CD4-positive, alpha-beta T cell treated with Interleukin-15 for 1 hour (primary cell): ENCODE results near the gene PKP1.
A peak's percentile ranks its signal among the peaks of the same experiment; 100 is the strongest.

Experiments used
- DNase-seq: peaks from one replicate; pipeline ENCODE4 v3.0.0-alpha.2; 2020

PKP1 gene

DNA sequence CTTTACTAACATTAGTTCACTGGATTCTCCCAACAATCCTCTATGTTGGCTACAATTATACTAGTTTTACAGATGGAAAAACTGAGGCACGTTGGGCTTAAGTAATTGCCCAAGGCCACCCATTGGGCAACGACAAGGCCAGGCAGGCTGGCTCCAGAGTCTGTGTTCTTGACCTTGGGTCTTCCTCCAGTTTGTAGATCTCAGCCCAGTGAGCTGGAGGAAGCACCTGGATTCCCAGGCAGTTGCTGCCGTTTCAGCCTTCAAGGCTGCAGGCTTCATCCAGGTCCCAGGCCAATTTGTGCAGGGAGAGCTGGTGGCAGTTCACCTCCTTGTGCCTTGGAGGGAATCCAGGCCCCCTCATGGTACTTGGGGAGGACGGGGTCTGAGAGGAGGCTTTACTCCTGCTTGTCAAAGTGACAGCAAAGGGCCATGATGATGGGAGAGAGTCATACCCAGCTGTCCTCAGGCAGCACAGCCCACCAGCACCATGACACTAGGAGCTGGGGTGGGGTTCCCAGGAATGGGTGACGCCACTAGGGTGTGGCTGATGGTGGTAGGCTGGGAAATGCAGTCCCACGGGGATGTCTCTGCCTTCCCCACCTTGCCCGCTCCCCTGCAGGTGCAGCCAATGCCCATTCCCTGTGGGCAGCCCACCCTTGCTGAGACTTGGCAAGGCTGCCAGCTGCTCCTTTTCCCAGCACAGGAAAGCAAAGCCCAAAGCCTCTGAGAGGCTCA is 27.1 kb downstream of the PKP1 start:
- no peak for DNase-seq

DNA sequence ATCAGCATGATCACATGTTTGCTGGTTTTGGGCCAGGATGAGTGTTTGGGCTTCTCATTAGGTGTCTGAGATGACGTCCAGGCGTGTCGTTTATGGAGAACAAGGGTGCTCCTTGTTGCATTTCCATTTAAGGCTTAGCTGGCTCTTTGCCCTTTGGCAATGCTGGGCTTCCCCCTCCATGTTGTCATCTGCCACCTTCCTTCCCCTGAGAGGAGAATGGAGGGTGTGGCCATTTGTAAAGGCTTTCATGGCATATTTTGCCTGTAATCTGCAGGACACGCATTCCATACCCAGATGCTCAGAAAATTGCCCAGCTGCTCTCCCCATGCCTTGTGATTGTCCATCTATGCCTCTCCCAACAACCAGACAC is 27.7 kb downstream of the PKP1 start:
- no peak for DNase-seq

DNA sequence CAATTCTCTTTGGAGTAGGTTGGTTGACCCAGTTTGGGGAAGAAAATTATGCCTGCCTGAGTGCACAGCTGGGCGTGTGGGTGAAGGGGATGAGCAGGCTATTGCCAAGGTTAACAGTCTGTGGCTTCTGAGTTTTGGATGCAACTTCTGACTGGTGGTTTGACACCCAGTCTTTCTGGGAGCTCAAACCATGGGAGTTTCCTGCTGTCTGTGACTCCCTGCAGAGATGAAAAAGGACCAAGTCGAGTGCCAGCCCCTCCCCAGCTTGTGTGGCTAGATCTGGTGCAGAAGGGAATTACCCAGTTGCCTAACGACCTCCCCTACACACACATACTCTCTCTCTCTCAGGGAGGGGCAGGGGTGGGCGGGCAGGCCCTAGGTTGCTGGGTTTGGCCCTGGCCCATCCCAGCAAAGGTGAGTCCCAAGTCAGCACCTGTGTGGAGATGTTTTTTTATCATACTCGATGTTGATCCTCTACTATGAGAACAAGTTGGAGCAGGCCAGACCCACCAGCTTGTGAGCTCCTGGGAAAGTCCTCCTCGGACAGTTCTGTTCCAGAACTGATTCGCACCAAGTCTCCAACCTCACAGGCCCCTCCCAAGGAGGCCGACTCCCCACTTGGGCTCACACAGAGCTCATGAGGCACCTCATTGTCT is 28.2 kb downstream of the PKP1 start:
- no peak for DNase-seq

DNA sequence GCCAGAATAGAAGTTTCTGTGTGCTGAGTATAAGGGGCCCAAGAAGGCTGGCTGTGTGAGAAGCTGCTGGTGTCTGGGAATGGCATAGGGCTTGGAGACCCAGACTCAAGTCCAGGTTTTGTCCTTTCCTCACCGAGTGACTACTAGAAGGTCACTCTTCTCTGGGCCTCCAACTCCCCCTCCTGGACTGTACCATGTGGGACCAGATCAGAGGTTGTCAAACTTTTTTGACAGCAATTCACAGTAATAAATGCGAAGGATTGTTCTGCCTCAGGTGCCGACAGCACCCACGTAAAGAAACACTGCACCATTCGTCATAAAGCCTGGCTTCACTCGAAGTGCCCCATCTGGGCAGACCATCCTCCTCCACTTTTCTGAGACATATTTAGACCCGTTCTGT is 29.0 kb downstream of the PKP1 start:
- no peak for DNase-seq

DNA sequence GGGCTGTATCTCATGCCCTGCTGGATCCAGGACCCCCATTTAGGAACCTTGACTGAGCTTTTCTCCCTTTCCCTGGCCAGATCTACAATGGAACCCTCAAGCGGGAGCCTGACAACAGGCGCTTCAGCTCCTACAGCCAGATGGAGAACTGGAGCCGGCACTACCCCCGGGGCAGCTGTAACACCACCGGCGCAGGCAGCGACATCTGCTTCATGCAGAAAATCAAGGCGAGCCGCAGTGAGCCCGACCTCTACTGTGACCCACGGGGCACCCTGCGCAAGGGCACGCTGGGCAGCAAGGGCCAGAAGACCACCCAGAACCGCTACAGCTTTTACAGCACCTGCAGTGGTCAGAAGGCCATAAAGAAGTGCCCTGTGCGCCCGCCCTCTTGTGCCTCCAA is 29.8 kb downstream of the PKP1 start:
- DNase-seq, result no peak

DNA sequence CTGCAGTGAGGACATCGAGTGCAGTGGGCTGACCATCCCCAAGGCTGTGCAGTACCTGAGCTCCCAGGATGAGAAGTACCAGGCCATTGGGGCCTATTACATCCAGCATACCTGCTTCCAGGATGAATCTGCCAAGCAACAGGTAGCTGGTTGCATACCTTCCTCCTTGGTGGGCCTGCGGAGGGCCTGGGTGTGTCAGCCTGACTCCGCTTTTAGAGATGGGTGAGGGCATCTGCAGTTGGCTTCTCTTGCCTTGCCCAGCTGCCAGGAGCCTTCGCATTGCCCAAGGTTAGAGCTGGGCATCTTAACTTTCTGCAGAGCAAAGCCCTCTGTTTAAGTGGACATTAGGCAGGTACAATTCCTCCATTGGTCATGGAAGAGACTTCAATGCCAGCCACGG is 33.2 kb downstream of the PKP1 start:
- no peak for DNase-seq

DNA sequence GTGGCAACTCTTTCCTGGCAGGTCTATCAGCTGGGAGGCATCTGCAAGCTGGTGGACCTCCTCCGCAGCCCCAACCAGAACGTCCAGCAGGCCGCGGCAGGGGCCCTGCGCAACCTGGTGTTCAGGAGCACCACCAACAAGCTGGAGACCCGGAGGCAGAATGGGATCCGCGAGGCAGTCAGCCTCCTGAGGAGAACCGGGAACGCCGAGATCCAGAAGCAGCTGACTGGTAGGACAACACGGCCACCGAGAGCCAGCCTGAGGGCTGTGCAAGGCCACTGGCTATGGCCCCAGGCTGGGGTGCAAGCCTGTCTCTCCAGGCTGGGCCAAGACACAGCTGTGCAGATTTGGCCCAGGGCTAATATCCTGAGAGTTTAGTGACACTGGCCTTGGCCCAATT is 34.2 kb downstream of the PKP1 start:
- DNase-seq, result no peak

DNA sequence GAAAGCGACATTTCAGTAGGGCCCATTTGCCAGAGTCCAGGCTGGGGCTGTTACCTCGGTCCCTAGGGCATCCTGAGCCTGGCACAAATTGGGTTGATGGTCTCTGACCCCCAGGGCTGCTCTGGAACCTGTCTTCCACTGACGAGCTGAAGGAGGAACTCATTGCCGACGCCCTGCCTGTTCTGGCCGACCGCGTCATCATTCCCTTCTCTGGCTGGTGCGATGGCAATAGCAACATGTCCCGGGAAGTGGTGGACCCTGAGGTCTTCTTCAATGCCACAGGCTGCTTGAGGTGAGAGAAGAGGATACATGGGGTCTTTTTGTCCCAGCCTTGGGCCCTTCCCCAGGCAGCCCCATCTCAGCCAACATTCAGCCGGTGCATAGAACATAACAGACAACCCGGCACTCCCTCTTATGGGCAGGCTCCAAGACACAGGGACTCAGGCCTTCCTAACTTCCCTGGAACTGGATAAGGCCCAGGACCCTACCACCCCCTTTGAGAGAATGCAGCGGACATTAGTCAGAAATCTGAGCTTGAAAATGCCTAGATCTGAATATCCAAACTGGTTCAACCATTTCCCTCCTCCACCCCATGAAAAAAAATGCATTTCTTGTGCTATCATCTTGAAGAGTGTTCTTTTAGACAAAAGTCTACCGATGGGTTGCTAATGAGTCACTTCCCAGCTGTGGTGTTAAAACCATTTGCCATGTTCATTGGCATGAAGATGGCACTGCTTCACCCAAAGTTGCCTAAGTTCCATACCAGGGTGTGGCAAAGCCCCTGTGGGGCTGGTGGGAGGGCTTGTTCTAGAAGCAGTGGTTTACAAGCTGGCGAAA is 35.4 kb downstream of the PKP1 start:
- DNase-seq, result no peak

DNA sequence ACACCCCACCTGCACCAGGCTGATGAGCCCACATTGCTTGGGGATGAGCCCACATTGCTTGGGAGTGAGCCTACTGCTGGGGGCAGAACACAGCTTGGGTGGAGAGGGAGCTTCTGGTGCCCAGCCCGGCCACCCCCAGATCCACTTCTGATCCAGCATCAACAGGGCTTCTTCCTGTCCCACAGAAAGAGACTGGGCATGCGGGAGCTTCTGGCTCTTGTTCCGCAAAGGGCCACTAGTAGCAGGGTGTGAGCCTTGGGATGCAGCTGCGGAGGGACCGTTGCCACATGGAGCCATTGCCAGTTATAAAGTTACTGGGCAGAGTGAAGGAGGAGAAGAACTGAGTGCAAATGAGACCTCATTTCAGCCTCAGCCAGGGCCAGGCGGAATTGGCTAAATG is 36.3 kb downstream of the PKP1 start:
- no peak for DNase-seq

DNA sequence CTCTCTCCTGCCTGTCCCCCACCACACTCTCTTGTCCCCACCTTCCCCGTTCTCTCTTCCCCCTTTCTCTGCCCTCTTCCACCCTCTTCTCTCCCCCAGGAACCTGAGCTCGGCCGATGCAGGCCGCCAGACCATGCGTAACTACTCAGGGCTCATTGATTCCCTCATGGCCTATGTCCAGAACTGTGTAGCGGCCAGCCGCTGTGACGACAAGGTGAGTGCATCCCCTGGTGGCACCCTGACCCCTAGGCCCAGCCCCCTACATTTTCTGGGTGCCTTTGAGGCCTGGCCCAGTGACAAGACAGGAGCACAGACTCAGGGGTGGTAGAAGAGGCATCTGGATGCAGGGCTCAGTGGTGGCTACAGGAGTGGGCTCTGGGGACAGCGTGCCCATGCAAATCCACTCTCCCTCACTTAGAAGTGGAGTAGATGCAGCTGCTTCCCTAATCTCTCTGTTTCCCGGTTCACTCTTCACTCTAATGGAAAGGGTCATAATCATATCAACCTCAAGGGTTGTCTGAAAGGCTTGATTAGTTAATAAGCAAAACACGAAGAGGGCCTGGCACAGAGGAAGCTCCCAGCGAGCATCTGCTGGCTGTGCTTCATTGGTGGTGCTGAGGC is 37.0 kb downstream of the PKP1 start:
- no peak for DNase-seq

DNA sequence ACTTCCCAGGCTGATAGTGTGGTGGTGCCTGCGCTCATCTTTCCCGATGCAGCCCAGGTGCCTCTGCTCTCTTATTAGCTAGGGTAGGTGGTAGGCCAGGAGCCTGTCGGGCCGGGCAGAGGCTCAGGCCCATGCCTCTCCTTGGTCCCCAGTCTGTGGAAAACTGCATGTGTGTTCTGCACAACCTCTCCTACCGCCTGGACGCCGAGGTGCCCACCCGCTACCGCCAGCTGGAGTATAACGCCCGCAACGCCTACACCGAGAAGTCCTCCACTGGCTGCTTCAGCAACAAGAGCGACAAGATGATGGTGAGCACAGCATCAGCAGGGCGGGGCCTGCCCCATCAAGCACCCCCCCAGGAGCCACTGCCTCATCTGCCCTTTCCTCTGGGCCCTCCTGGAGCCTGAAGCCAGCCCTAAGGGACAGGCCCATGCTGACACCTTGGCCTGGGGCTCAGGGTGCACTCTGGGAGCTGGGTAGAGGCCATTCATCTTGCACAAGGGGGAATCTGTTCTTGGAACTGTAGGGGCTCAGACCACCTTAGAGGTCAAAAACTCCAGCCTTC is 38.6 kb downstream of the PKP1 start:
- DNase-seq, result no peak

DNA sequence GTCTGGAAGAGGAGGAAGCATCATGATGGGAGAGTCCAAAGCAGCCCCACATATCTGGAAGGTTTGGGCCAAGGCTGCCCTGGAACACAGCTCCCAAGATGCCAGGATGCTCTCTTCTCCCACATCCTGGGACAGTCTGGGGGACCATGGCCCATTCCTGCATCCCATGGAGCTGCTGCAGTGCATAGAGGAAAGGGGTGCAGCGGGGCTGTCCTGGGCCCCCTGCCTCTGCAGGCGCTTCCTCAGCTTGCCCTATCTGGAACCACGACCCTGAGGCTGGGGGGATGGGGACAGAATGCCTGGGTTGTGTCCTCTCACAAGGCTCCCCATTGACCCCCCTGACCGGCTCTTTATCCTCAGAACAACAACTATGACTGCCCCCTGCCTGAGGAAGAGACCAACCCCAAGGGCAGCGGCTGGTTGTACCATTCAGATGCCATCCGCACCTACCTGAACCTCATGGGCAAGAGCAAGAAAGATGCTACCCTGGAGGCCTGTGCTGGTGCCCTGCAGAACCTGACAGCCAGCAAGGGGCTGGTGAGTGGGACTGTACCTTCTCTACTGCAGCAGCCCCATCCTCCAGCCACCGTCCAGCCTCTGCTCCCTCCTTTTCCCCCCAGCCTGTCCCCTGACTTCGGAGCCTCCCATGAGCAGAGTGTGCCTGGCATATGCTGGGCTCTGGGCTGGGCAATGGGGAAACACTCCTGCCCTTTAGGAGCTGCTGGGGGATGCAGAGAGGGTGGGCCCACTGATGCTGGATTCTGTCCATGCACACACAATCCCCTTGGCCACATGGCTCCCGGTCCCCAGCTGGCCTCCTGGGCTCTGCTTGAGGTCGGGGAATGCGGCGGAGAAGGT is 39.6 kb downstream of the PKP1 start:
- no peak for DNase-seq

DNA sequence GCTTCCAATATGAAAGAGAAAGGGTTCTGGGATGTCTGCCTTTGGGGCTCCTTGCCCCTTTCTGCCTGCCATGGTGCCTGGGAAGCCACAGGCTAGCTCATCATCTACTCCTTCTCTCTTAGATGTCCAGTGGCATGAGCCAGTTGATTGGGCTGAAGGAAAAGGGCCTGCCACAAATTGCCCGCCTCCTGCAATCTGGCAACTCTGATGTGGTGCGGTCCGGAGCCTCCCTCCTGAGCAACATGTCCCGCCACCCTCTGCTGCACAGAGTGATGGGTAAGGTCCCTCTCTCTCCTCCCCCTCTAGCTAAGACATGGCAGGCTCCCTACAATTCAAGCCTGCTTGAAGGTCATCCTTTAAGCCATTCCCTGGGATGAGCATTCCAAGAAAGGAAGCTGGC is 41.0 kb downstream of the PKP1 start:
- DNase-seq, result peak; percentile 6

DNA sequence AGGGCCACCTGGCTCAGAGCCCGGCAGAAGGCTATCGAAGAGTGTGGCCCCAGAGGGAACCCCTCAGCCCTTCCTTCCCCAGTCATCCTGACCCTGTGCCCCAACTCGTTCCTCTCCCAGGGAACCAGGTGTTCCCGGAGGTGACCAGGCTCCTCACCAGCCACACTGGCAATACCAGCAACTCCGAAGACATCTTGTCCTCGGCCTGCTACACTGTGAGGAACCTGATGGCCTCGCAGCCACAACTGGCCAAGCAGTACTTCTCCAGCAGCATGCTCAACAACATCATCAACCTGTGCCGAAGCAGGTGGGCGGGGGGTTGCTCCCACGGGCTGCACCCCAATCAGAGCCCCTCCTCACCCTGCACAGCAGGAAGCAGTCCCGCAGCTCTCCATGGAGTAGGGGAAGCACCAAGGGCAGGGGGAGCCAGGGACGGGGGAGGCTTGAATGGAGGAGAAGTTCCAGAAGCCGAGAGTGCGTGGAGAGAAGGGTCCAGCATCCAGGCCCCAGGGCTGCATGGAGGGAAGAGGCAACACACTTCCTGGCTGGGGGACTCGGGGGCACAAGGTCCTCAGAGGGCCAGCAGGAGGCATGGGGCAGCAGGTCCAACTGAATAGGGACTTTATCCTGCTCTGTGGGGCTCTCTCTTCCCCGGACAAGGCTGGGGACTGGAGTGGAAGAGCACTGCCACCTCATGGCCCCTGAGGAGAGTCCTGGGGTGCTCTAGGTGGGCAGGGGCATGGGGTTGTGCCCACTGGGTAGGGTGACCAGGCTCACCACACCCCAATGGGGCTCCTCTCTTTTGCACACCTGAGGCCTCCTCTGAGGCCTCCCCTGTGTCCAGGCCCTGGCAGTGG is 41.7 kb downstream of the PKP1 start:
- peak; percentile 12 for DNase-seq

DNA sequence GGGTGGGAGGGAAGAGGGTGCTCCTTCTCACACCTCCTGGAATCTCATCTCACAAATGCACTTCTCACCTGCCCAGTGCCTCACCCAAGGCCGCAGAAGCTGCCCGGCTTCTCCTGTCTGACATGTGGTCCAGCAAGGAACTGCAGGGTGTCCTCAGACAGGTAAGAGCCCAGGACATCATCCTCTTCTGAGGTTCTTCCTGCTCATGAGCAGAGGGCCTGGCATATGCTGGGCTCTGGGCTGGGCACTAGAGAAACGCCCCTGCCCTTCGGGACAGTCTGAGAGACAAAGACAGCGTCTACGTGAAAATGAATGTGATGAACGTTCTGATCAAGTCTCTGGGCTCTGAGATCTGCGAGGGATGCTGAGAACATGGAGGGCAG is 42.4 kb downstream of the PKP1 start:
- peak; percentile 2 for DNase-seq

DNA sequence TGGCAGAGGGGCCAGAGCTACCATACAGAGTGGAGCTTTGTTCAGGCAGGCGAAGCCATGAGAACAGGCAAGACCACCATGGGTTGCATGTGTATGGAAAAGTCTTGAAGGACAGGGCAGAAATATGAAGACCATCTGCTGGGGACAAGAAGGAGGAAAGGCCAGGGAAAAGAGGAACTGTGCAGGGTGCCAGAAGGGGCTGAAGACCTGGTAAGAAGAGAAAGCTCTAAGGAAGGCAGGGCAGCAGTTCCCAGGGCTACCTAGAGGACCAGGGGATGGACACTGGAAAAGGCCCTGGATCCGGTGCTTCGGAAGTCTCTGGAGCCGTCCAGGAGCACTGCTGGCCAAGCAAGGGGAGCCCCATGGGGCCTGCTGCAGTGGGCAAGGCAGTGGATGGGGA is 43.4 kb downstream of the PKP1 start:
- peak; percentile 5 for DNase-seq

DNA sequence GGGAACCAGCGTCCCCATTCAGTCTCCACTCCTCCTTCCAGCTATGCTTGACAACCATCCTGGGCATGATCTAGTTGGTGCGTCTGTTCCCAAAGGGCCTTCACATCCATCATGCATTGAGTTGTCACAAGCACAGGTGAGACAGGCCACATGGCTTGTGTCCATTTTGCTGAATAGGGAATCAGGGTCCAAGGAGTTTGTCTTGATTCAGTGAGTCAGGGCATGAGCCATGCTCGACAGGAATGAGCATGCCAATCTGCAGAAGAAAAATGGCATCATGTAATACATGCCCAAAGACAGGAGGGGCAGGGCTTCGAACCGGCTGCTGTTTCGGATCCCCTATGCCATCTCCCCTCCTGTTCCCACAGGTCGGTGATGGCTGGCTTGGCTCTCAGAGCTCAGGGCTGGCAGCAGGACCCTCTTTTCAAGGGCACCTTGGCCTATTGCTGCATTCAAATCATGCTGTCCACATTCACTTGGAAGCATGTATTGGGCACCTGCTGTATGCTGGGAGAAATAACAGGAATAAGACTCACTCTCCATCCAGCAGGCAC is 44.5 kb downstream of the PKP1 start:
- DNase-seq, result peak; percentile 9

DNA sequence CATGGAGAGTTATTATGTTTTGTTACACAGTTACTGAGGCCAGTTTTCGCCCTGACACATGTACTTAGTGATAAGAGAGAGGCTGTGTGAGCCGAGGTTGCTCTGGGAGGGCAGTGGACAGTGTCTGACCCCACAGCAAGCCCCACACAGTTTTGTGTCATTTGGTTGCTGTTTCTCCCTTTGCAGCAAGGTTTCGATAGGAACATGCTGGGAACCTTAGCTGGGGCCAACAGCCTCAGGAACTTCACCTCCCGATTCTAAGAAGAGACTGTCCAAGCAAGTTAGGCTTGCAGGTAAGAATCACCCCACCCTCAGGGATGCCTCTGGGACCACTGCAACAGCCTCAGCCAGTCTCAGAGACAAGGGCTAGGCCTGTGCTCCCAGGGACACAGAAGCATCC is 45.3 kb downstream of the PKP1 start:
- no peak for DNase-seq

DNA sequence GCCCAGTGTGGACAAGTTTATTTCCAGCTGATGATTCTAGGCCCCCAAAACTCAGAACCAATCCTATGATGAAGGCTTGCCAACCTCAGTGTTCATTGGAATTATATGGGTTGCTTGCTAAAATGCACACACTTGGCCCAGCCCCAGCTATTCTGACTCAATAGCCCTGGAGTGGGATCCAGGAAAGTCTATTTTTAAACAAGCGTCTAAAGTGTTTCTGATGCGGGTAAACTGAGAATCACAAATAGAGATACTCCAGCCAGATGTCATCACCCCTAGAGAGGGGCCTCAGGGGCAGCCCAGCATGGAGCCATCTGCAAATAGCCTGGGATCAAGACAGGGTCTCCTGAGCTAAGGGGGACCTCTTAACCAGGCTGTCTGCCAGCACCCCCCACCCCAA is 46.0 kb downstream of the PKP1 start:
- no peak for DNase-seq

DNA sequence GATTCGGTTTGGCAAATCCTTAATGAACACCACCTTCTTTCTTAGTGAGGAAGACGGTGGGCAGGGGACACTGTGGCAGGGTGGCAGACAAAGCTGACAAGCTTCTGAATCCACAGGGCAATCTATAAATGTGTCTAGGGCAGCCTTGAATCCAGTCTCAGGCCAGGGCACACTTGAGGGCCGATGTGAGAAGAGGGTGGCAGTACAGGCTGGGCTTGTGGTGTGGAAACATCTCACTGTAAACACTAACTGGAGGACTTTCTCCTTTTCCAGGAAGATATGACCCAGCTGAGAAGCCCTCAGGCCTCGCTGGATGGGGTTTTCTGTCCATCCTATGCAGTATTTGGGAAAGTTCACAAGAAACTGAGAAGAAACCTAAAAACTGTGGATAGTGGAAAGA is 46.5 kb downstream of the PKP1 start:
- DNase-seq, result no peak

DNA sequence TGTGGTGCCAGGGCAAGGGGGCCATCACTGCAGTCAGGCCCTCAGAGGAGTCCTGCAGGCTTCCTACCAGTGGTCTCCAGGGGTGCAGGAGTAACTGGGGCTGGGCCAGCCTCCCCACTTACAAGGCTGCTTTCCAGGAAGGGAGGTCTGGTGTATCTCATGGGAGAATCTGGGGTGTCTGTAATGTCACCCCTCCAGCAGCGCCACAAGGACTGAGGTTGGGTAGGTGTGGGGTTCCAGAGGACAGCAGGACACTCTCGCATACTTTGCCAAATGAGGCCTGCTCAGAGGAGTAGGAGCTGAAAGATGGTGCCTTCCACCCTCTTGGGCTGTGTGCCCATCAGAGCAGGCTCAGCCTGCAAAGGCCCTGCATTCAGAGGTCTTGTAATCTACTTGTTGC is 47.2 kb downstream of the PKP1 start:
- peak; percentile 2 for DNase-seq
